HL-60/S4 treated with retinoic acid at 250 ng/mL for 4 days and 3 days (cell line): ENCODE data around the gene CHCHD5.
"Not testable (repeated sequence)": the region's sequence is repeated elsewhere in the genome, so short reads cannot be mapped to it uniquely, and the experiment has no call there.

Source experiments
- in situ Hi-C: fragments of 300-500 bp; cut with MboI; formaldehyde crosslinking; loops from 2 replicates; pipeline ENCODE4 v1.7.0; 2022; ENCODE audit warnings: low sequenced_read_pairs

Gene CHCHD5

GRCh38 chr2:112584134-112584890 lies at the start of gene CHCHD5:
CHCHD5 (plus strand) TSS chr2:112584609; CDS start chr2:112584648, 39 bp downstream.
- in situ Hi-C loops: no loop called here

- in situ Hi-C loops: no loop called here
Observed at GRCh38 chr2:112534826-112535225, 49.6 kb upstream of the CHCHD5 start.

- in situ Hi-C loops: not testable (repeated sequence)
Observed at GRCh38 chr2:112536665-112537064, 47.7 kb upstream of the CHCHD5 start.

- in situ Hi-C loops: no loop called here
Observed at GRCh38 chr2:112539306-112539705, 45.1 kb upstream of the CHCHD5 start.

GRCh38 chr2:112540906-112541305 lies 43.5 kb upstream of the CHCHD5 start:
- in situ Hi-C loops: no loop called here

GRCh38 chr2:112541315-112542122 lies 42.9 kb upstream of the CHCHD5 start:
- in situ Hi-C loops: no loop called here

- in situ Hi-C loops: no loop called here
Observed at GRCh38 chr2:112542123-112542983, 42.1 kb upstream of the CHCHD5 start, which contains the start of gene POLR1B. POLR1B (plus strand) TSS chr2:112542465; CDS start chr2:112542495, 30 bp downstream.

- in situ Hi-C loops: no loop called here
Observed at GRCh38 chr2:112542984-112543661, 41.3 kb upstream of the CHCHD5 start.

GRCh38 chr2:112547333-112547732 lies 37.1 kb upstream of the CHCHD5 start:
- in situ Hi-C loops: no loop called here

- in situ Hi-C loops: no loop called here
Observed at GRCh38 chr2:112548980-112549379, 35.4 kb upstream of the CHCHD5 start.

- in situ Hi-C loops: loop anchor here (25.0 kb wide), 1 partner anchor 679 kb away; the partner anchor contains the start of genes ANAPC1 and MERTK
Observed at GRCh38 chr2:112566104-112566503, 18.3 kb upstream of the CHCHD5 start.

- in situ Hi-C loops: loop anchor here (25.0 kb wide), 1 partner anchor 679 kb away; the partner anchor contains the start of genes ANAPC1 and MERTK
Observed at GRCh38 chr2:112566508-112566907, 17.9 kb upstream of the CHCHD5 start.

GRCh38 chr2:112572005-112572404 lies 12.4 kb upstream of the CHCHD5 start:
- in situ Hi-C loops: loop anchor here (25.0 kb wide), 1 partner anchor 685 kb away; the partner anchor contains the start of genes ANAPC1 and MERTK

GRCh38 chr2:112577756-112578155 lies 6.7 kb upstream of the CHCHD5 start:
- in situ Hi-C loops: no loop called here

GRCh38 chr2:112579241-112579640 lies 5.2 kb upstream of the CHCHD5 start:
- in situ Hi-C loops: no loop called here

- in situ Hi-C loops: no loop called here
Observed at GRCh38 chr2:112580084-112580483, 4.3 kb upstream of the CHCHD5 start.

- in situ Hi-C loops: no loop called here
Observed at GRCh38 chr2:112582314-112582746, 2.1 kb upstream of the CHCHD5 start.

- in situ Hi-C loops: no loop called here
Observed at GRCh38 chr2:112583497-112584133, 794 bp upstream of the CHCHD5 start.

- in situ Hi-C loops: no loop called here
Observed at GRCh38 chr2:112584891-112585250, 462 bp downstream of the CHCHD5 start.

- in situ Hi-C loops: no loop called here
Observed at GRCh38 chr2:112585400-112585799, 991 bp downstream of the CHCHD5 start.
